ENCODE data around the gene RPL37A. TPM values are rescaled to one million over a fixed set of nuclear protein-coding genes. Genes with fewer than 3 reads are reported as not detected.

The RPL37A gene
- polyA plus RNA-seq, 1 donor from 2014 or later = 1,655 TPM

DNA sequence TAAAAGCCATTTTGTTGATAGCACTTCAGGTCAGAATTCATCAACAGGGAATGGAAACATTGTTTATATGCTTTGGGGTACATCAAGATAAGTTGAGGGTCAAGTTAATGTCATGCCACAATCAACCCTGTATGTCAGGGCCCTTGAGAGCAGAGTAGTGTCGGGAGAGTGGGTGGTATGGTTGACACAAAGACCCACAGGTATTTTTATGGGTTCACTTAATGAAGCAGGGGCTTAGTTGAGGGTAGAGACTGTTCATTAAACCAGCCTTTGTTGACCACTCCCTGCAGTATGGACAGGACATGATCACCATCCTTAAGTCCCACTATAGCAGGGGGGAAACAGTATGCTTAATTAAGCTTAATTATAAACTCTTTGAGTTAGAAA, 5.7 kb downstream of the RPL37A start:
- Histone ChIP-seq H3K36me3 (ENCODE audit: insufficient read depth, low read length) (peaks cover 7% of the 10 kb centered on the region), H2AFZ (ENCODE audit: low read depth, low read length) (no peak overlapping the region), H3K27ac (ENCODE audit: low read length) (no peak overlapping the region), H3F3A (ENCODE audit: insufficient read depth, low read length, poor library complexity, severe bottlenecking) (no peaks in the 10 kb centered on the region), H3K4me3 (ENCODE audit: low read length) (no peak overlapping the region), H3K79me2 (replicated peaks; ENCODE audit: insufficient read depth, low read length) (peaks cover 12% of the 10 kb centered on the region), H3K9ac (ENCODE audit: low read length) (no peak overlapping the region), H3K27me3 (ENCODE audit: insufficient read depth, low read depth, low read length) (no peaks in the 10 kb centered on the region), H4K20me1 (ENCODE audit: insufficient read depth) (no peaks in the 10 kb centered on the region), H3K4me2 (ENCODE audit: low read length) (no peak overlapping the region), H3K9me3 (ENCODE audit: low read length) (no peaks in the 10 kb centered on the region), H3K9me2 (ENCODE audit: insufficient read depth, low read length) (no peaks in the 10 kb centered on the region)
- TF ChIP-seq RAD21 (conservative IDR thresholded peaks at IDR 0.05) (no peak), EP300 (conservative IDR thresholded peaks at IDR 0.05; ENCODE audit: poor library complexity, severe bottlenecking) (no peak), EZH2 (IDR thresholded peaks at IDR 0.05; ENCODE audit: borderline replicate concordance, insufficient read depth, low read length, poor library complexity, severe bottlenecking) (no peak), SMC3 (conservative IDR thresholded peaks at IDR 0.05; ENCODE audit: poor library complexity) (no peak), REST (IDR thresholded peaks at IDR 0.05; ENCODE audit: borderline replicate concordance) (no peak), CTCF (IDR thresholded peaks at IDR 0.05; ENCODE audit: poor library complexity, severe bottlenecking) (no peak), TAF1 (IDR thresholded peaks at IDR 0.05; ENCODE audit: low read depth) (no peak), POLR2AphosphoS5 (IDR thresholded peaks at IDR 0.05) (no peak)

DNA sequence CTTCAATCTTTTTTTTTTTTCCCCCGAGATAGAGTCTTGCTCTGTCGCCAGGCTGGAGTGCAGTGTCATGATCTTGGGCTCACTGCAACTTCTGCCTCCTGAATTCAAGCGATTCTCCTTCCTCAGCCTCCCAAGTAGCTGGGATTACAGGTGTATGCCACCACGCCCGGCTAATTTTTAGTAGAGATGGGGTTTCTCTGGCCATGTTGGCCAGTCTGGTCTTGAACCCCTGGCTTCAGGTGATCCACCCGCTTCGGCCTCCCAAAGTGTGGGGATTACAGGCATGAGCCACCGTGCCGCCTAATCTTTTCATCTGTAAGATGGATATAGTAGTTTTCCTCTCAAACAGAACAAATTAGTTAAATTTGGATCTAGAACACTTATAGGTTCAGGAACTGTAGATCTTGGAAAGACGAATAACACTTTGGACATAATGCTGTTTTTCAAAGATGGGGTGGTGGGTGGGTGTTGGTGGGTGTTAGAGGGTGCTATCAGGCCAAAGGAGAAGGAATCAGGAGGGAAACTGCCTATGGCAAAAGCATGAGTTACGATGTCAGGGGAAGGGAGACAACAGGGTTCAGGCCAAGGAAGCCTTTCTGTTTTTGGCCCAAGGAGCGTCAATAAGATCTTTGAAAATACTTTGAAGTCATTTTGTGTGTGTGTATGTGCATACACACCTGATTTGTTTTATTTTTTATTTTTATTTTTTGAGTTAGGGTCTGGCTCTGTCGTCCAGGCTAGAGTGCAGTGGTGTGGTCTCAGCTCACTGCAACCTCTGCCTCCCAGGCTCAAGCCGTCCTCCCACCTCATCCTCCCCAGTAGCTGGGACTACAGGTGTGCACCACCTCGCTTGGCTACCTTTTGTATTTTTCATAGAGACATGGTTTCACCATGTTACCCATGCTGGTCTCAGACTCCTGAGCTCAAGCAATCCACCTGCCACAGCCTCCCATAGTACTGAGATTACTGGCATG, 6.8 kb downstream of the RPL37A start:
- Histone ChIP-seq H3F3A (ENCODE audit: insufficient read depth, low read length, poor library complexity, severe bottlenecking) (no peaks in the 10 kb centered on the region), H3K4me3 (ENCODE audit: low read length) (no peak overlapping the region), H3K4me2 (ENCODE audit: low read length) (no peak overlapping the region), H2AFZ (ENCODE audit: low read depth, low read length) (no peak overlapping the region), H4K20me1 (ENCODE audit: insufficient read depth) (no peaks in the 10 kb centered on the region), H3K36me3 (ENCODE audit: insufficient read depth, low read length) (peaks cover under 1% of the 10 kb centered on the region), H3K27me3 (ENCODE audit: insufficient read depth, low read depth, low read length) (no peaks in the 10 kb centered on the region), H3K9me3 (ENCODE audit: low read length) (no peaks in the 10 kb centered on the region), H3K27ac (ENCODE audit: low read length) (no peak overlapping the region), H3K9ac (ENCODE audit: low read length) (no peak overlapping the region), H3K79me2 (replicated peaks; ENCODE audit: insufficient read depth, low read length) (peaks cover 1% of the 10 kb centered on the region), H3K9me2 (ENCODE audit: insufficient read depth, low read length) (no peaks in the 10 kb centered on the region)
- no peak for TF ChIP-seq REST (IDR thresholded peaks at IDR 0.05; ENCODE audit: borderline replicate concordance)
- TF ChIP-seq SMC3 (conservative IDR thresholded peaks at IDR 0.05; ENCODE audit: poor library complexity) = no peak
- no peak for TF ChIP-seq POLR2AphosphoS5 (IDR thresholded peaks at IDR 0.05)
- no peak for TF ChIP-seq EP300 (conservative IDR thresholded peaks at IDR 0.05; ENCODE audit: poor library complexity, severe bottlenecking)
- no peak for TF ChIP-seq RAD21 (conservative IDR thresholded peaks at IDR 0.05)
- no peak for TF ChIP-seq CTCF (IDR thresholded peaks at IDR 0.05; ENCODE audit: poor library complexity, severe bottlenecking)
- TF ChIP-seq EZH2 (IDR thresholded peaks at IDR 0.05; ENCODE audit: borderline replicate concordance, insufficient read depth, low read length, poor library complexity, severe bottlenecking) = no peak

Measured in neural cell (in vitro differentiated cells).